HepG2 (cell line): ENCODE data around the gene TMEM258. TPM values are rescaled to one million over a fixed set of nuclear protein-coding genes. Genes with fewer than 3 reads are reported as not detected.

ENCODE experiments used
- ATF5 ChIP-seq: sonication (generic); formaldehyde crosslinking; IDR thresholded peaks from 2 replicates; pipeline ENCODE4 v1.4.0; 2020; ENCODE audit warnings: mild to moderate bottlenecking, low read depth, missing genetic modification reagents
- CSRNP2 ChIP-seq: sonication (generic); formaldehyde crosslinking; conservative IDR thresholded peaks from 2 replicates; pipeline ENCODE4 v1.8.0; 2022; ENCODE audit warnings: low read depth, missing genetic modification reagents
- KLF16 ChIP-seq, 2 experiments: sonication (generic) in 1 of 2; formaldehyde crosslinking in 1 of 2; IDR thresholded peaks; 2 replicates each; pipeline versions ENCODE4 v1.6.1 to v1.8.0; 2016 to 2023; ENCODE audit warnings: missing genetic modification reagents in 2 of 2, missing compliant biosample characterization in 1 of 2
- PTBP1 ChIP-seq: fragments of 200-400 bp; formaldehyde crosslinking; IDR thresholded peaks from 2 replicates; pipeline ENCODE4 v1.6.1; 2018; ENCODE audit warnings: low read length, low read depth; ENCODE audit not compliant: poor library complexity, severe bottlenecking
- RFX1 ChIP-seq: fragments of 450-650 bp; IDR thresholded peaks from 2 replicates; pipeline ENCODE4 v1.6.1; 2017
- SIX1 ChIP-seq: sonication (generic); formaldehyde crosslinking; IDR thresholded peaks from 2 replicates; pipeline ENCODE4 v1.4.0; 2020; ENCODE audit warnings: missing genetic modification reagents, borderline replicate concordance
- ZBTB3 ChIP-seq: sonication (generic); formaldehyde crosslinking; IDR thresholded peaks from 2 replicates; pipeline ENCODE4 v1.4.0; 2020; ENCODE audit warnings: low read depth, mild to moderate bottlenecking, moderate library complexity, missing genetic modification reagents, borderline replicate concordance
- ZNF34 ChIP-seq: sonication (generic); formaldehyde crosslinking; IDR thresholded peaks from 2 replicates; pipeline ENCODE4 v1.4.0; 2020; ENCODE audit warnings: mild to moderate bottlenecking, missing genetic modification reagents, borderline replicate concordance
- ZNF550 ChIP-seq: sonication (generic); formaldehyde crosslinking; IDR thresholded peaks from 2 replicates; pipeline ENCODE4 v1.4.0; 2020; ENCODE audit warnings: mild to moderate bottlenecking, missing genetic modification reagents, borderline replicate concordance
- ZNF563 ChIP-seq: sonication (generic); formaldehyde crosslinking; IDR thresholded peaks from 2 replicates; pipeline ENCODE4 v1.8.0; 2022; ENCODE audit warnings: mild to moderate bottlenecking, moderate library complexity, missing genetic modification reagents
- ZNF747 ChIP-seq: sonication (generic); formaldehyde crosslinking; IDR thresholded peaks from 2 replicates; pipeline ENCODE4 v1.8.1; 2023; ENCODE audit warnings: missing genetic modification reagents, mild to moderate bottlenecking, borderline replicate concordance
- ZNF773 ChIP-seq: sonication (generic); formaldehyde crosslinking; IDR thresholded peaks from 2 replicates; pipeline ENCODE4 v1.4.0; 2020; ENCODE audit warnings: missing genetic modification reagents, borderline replicate concordance
- polyA plus RNA-seq, 8 experiments: library from polyadenylated mRNA; depleted of rRNA in 3 of 8; stranded (reverse) in 7 of 8; unstranded in 1 of 8; fragments of >200 nt; fragmentation: Illumina TruSeq in 4 of 8; extraction: Trizol in 4 of 8; gene quantifications; 2 replicates each; pipeline versions ENCODE4 v1.2.1 to v1.2.3, GENCODE V29; 2011 to 2016; ENCODE audit warnings: low read depth in 4 of 8, missing spikeins in 1 of 8, mixed read lengths in 1 of 8; ENCODE audit not compliant: insufficient read depth in 1 of 8
- total RNA-seq, 5 experiments: library from RNA; depleted of rRNA; stranded (reverse); fragments of >200 nt; fragmentation: Illumina TruSeq; extraction: Trizol; gene quantifications; 2 replicates each; pipeline ENCODE4 v1.2.3, GENCODE V29; 2016; ENCODE audit warnings: low read depth in 1 of 5
- TF ChIP-seq, protein P1 (sequence below): sonication (generic); formaldehyde crosslinking; IDR thresholded peaks from 2 replicates; pipeline ENCODE4 v1.4.0; 2020; ENCODE audit warnings: missing genetic modification reagents, borderline replicate concordance
- TF ChIP-seq, protein P2 (sequence below): sonication (generic); formaldehyde crosslinking; IDR thresholded peaks from 2 replicates; pipeline ENCODE4 v1.4.0; 2020; ENCODE audit warnings: missing genetic modification reagents
- TF ChIP-seq, protein P3 (sequence below): sonication (generic); formaldehyde crosslinking; IDR thresholded peaks from 2 replicates; pipeline ENCODE4 v1.8.1; 2023; ENCODE audit warnings: mild to moderate bottlenecking, moderate library complexity, missing genetic modification reagents

TMEM258 gene
- total and polyA plus RNA-seq, 2 of the 13 experiments (the other 11 are each of a cell fraction or from before 2014, with no cell fraction given), result 175 to 424 TPM

GRCh38 chr11:61792310-61793082, at the start of gene TMEM258, which contains the start of gene FEN1 (continued):
- no peak for TF ChIP-seq CSRNP2 (CRISPR knock-in tag)
- peak in 1 of 2 experiments; percentile 78; a peak in 1 of 4 replicates for TF ChIP-seq KLF16 (CRISPR knock-in tag; IDR thresholded peaks at IDR 0.05)
- TF ChIP-seq ZNF550, result no peak; the same call in 1 of the 2 replicates
- no peak for TF ChIP-seq ZNF747 (CRISPR knock-in tag)
- TF ChIP-seq, protein P1, sequence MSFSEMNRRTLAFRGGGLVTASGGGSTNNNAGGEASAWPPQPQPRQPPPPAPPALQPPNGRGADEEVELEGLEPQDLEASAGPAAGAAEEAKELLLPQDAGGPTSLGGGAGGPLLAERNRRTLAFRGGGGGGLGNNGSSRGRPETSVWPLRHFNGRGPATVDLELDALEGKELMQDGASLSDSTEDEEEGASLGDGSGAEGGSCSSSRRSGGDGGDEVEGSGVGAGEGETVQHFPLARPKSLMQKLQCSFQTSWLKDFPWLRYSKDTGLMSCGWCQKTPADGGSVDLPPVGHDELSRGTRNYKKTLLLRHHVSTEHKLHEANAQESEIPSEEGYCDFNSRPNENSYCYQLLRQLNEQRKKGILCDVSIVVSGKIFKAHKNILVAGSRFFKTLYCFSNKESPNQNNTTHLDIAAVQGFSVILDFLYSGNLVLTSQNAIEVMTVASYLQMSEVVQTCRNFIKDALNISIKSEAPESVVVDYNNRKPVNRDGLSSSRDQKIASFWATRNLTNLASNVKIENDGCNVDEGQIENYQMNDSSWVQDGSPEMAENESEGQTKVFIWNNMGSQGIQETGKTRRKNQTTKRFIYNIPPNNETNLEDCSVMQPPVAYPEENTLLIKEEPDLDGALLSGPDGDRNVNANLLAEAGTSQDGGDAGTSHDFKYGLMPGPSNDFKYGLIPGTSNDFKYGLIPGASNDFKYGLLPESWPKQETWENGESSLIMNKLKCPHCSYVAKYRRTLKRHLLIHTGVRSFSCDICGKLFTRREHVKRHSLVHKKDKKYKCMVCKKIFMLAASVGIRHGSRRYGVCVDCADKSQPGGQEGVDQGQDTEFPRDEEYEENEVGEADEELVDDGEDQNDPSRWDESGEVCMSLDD (CRISPR knock-in tag), result no peak
- TF ChIP-seq ZNF563, result no peak
- TF ChIP-seq RFX1, result no peak
- TF ChIP-seq, protein P2, sequence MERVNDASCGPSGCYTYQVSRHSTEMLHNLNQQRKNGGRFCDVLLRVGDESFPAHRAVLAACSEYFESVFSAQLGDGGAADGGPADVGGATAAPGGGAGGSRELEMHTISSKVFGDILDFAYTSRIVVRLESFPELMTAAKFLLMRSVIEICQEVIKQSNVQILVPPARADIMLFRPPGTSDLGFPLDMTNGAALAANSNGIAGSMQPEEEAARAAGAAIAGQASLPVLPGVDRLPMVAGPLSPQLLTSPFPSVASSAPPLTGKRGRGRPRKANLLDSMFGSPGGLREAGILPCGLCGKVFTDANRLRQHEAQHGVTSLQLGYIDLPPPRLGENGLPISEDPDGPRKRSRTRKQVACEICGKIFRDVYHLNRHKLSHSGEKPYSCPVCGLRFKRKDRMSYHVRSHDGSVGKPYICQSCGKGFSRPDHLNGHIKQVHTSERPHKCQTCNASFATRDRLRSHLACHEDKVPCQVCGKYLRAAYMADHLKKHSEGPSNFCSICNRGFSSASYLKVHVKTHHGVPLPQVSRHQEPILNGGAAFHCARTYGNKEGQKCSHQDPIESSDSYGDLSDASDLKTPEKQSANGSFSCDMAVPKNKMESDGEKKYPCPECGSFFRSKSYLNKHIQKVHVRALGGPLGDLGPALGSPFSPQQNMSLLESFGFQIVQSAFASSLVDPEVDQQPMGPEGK (CRISPR knock-in tag), result no peak
- no peak for TF ChIP-seq PTBP1
- TF ChIP-seq ZBTB3 (CRISPR knock-in tag), result no peak
- TF ChIP-seq SIX1, result no peak
- TF ChIP-seq ZNF773 (CRISPR knock-in tag), result 0 out of 2 replicates have a peak, but pooled peaks have one; percentile 67
- TF ChIP-seq ATF5, result 0 out of 2 replicates have a peak, but pooled peaks have one; percentile 87
- TF ChIP-seq, protein P3, sequence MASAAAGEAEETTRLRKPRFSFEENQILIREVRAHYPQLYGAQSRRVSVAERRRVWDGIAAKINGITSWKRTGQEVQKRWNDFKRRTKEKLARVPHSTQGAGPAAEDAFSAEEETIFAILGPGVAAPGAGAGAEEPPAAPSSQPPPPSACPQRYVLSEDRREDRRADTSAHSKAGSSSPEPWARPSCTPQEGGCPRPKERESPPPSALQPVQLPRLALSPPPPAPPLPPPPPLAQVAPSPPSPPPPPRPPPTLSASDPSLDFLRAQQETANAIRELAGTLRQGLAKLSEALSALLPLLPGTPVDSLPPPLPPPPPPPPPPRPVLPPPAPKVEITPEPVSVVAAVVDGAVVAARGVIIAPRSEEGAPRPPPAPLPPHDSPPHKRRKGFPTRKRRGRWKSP (CRISPR knock-in tag), result no peak; the same call in none of the 2 replicates
- TF ChIP-seq ZNF34 (CRISPR knock-in tag), result no peak
